HG02938 (cell line): ENCODE results near the gene ZNF462.

Source experiments
- ATAC-seq: cut with Tn5 transposase; IDR thresholded peaks from one replicate; pipeline ENCODE4 v1.9.1; 2021; ENCODE audit warnings: mild to moderate bottlenecking, moderate library complexity; ENCODE audit not compliant: unreplicated experiment

Gene ZNF462

DNA sequence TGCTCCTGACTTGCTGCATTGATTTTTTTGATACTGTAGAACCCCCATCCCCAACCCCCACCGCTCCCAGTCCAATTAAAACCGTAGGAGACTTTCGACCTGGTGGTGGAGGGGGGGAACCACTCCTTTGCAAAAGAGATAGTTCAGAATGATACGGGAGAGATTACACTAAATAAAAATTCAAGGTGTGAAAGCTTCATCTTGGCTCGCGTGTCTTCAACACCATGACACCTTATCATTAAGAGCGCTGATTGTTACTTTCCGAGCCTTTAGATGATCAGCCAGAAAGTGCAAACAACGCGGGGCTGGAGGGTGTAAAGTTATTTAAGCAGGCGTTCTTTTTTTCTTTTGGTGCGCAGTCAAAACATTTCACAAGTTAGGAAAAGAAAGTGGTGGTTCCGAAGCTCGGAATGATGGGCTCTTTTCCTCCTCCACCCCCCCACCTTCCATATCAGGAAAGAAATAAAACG lies 1.3 kb upstream of the ZNF462 start:
- no peak for ATAC-seq

GRCh38 chr9:106862110-106862820 lies 701 bp upstream of the ZNF462 start:
- no peak for ATAC-seq

DNA sequence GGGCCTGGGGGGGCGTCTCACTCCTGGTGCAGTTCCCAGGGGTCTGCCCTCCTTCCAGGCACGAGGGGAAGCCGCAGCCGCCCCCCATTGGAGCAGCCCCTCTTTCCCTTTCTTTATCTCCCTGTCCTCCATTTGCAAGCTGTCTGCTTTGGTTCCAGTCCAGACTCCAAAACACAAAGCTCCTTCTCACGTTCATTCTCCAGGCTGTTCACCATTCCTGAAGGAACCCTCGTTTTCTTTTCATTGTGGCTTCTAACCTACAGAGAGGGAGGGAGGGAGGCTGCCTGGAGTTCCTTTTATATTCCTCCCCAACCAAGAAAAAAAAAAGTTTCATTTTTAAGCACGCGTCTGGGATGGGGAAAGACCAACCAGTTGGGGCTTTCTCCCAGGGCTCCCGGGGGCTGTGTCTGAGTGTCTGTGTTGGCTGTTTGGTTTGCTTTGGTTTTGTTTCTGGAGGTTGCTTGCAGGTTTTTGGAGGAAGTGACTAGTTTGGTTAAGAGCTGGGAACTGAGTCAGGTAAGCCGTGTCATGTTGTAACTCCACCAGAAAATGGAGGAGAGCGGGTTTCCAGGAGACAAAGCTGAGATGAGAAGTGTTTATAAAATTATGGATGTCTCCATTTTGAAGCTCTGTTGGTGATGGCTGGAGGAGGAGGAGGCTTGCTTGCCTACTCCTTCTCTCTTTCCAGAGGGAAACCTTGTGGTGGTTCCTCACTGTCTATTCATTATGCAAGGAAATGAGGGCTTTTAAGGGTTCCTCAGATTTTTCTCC lies 1.6 kb downstream of the ZNF462 start:
- no peak for ATAC-seq

GRCh38 chr9:106866243-106866642 lies 3.3 kb downstream of the ZNF462 start:
- ATAC-seq, result no peak

DNA sequence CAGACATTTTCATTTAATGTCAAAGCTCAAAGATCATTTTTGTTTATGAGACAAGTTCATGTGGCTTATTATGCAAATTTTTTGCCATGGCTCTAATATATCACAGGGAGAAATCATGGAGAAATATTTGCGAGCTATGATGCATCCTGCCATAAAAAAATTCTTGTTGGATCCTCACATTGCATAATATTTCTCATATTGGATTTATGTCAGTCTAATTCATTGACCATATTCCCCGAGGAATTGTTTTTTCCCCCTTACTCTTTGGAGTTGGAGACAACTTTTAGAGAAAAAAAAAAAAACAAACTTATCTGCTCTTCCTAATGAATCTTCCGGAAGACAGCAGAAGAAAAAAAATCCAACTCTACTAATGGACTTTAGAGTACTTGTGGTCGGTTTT lies 4.3 kb downstream of the ZNF462 start:
- ATAC-seq, result no peak

DNA sequence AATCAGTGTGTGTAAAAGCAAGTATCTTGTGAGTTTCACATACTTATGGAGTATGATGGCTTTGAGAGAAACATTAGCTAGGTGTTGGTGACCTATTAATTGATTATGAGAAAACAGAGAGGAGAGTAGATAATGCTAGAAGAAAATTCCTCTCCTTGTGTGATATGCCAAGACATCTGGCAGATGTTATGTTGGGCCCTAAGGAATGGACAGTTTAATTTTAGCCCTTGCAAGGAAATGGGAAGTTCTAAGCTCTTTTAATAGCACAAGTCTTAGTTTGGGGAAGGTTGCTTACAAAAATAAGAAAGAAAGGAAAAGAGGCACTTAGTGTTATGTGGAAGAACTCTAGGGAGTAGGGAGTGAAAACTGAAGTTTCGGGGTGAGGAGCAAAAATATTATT lies 5.1 kb downstream of the ZNF462 start:
- ATAC-seq, result no peak

DNA sequence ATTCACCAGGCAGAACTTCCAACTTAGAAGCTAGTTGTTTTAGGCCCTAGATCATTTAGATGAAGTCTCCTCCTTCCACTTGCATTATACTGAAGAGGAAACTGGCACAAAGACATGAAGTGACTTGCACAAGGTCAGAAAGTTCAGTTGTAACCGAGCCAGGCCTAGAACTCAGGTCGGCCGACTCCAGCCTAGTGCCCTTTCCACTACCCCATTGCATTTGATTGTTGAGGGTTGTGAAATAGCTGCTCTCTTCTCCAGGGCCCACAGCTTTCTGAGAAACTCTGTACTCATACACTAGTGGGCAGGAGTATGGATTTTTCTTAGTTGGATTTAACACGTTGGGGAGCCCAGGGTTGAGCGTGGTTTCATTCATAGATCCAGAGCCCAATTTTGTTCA lies 5.6 kb downstream of the ZNF462 start:
- ATAC-seq, result no peak

DNA sequence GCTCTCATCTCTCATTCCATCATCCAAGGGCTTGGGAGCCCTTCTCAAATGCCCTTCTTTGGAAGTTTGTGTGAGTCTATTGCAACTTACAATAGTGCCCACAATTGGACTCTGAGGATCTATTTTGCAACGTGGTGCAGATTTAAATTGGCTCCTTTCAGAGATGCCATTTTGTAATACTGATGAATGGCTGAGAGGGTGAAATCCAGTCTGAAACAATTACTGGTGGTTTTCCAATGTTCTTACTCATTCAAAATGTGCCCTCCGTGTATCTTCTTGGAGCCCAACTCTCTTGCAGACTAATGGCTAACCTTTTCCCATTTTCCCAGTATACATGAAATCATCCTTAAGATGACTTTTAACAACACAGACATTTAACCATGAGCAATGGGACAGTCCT lies 6.1 kb downstream of the ZNF462 start:
- ATAC-seq, result no peak

DNA sequence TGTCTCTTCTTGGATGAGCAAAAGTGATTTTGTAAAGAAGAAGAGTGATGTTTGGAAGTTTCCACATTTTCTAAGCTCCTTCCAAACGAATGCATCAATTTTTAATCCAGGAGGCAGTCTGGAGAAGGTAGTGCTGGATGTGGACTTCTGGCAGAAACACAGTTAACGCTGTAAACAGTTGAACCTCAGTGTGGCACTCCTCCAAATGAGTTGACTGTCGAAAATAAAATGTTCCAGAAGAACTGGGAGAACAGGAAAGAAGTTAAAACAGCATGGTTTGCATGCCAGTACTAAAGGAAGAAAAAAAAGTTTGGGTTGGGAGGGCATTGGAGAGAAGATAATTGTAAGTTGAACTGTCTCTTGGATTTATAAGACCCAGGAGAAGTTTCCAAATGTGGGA lies 6.5 kb downstream of the ZNF462 start:
- no peak for ATAC-seq

DNA sequence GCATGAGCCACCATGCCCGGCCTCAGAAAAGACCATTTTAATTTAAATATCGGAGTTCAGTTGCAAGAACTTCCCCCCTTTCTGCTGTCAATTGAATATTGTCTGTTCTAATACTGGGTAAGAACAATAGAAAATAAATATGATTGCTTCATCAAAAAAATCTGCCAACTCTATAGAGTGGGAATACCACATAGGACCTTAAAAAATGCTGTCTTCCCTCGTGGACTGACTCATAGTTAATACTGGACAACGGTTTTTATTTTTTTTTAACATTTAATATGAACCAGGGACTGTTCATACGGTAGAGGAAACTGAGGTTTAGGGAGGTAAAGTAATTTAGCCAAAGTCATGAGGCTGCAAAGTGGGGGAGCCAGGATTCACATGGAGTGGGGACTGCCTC lies 9.7 kb downstream of the ZNF462 start:
- no peak for ATAC-seq

GRCh38 chr9:106874031-106874430 lies 11.1 kb downstream of the ZNF462 start:
- ATAC-seq, result no peak

DNA sequence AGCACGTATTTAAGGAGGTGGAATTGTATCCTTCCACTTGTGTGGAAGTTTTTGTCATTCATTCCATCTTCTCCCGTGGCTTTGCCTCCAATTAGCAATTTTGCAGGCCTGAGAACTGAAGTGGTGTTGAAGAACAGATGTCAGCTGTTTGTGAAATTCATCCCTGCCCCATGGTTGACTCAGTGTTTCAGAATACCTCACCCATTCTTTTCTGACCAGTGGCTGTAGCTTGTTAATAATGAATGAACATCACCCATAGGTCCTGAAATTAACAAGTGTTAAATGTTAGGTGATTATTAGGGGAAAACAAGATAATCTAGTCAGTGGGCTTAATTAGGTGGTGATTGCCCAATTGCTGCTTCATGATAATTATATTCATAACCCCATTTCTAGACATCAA lies 11.7 kb downstream of the ZNF462 start:
- ATAC-seq, result no peak

DNA sequence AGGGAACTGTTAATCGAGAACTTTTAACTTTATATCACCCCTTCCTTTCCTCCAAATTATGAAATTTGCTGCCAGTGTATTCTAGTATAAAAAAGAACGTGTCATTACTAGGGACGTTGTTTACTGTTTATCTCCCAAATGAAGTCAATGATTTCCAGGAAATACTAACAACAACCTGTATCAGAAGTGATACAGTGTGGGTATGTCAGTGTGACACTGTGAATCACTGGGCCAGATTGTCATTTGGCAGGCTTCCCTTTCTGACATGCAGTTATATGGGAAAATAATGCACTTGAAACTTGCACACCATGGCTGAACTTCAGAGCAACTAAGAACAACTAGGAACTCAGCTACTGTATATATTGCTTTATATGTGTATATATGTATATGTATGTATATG lies 12.6 kb downstream of the ZNF462 start:
- ATAC-seq, result no peak

DNA sequence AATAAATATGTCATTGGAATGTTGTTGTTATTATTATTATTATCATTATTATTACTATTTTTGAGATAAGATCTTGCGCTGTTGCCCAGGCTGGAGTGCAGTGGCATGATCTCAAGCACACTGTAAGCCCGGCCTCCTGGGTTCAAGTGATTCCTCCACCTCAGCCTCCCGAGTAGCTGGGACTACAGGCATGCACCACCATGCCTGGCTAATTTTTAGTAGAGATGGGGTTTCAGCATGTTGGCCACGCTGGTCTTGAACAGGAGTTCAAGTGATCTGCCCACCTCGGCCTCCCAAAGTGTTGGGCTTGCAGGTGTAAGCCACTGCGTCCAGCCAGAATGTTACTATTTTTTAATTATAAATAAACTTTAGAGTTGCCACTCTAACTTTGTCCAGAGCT lies 14.4 kb downstream of the ZNF462 start:
- no peak for ATAC-seq

- no peak for ATAC-seq
Observed at GRCh38 chr9:106878081-106878837, 15.3 kb downstream of the ZNF462 start.

DNA sequence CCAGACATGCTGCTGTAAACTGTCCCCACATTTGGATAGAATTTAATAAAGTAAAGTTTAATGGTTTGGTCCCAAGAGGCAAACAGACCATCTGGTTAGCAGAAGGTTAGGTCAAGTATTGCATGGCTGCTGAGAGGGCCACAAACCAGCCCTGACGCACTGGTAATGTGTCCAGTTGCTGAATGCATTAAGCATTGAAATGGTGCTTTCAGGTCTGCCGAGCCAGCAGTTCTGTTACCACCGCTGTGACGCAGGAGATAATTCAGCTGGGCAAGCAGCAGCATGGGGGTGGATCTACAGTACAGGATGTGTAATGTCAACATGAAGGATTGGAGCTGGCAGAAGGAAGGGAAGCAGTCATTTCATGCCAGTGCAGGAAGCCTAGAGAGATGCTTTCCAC lies 16.0 kb downstream of the ZNF462 start:
- ATAC-seq, result no peak

GRCh38 chr9:106879439-106879882 lies 16.5 kb downstream of the ZNF462 start:
- no peak for ATAC-seq

GRCh38 chr9:106880081-106880480 lies 17.1 kb downstream of the ZNF462 start:
- ATAC-seq, result no peak

- no peak for ATAC-seq
Observed at GRCh38 chr9:106880863-106881262, 17.9 kb downstream of the ZNF462 start.

DNA sequence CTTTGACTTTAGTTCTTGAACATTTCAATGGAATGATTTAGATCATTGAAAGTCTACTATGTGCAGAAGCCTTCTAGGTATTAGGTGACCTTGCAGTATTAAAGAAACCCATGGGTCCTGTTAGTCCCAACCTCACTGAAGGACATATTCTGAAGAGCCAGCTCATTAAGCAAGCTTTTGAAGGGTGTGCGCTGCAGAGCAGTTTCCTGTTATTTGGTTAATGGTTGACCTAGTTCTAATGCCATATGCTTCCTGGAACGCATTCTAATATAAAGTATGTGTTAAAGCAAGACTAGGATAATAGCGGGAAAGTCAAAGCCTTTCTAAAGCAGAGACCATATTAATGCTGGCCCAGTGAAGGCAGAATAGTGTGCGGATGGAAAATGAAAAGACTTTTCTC lies 20.1 kb downstream of the ZNF462 start:
- no peak for ATAC-seq

GRCh38 chr9:106883626-106884190 lies 20.7 kb downstream of the ZNF462 start:
- ATAC-seq, result no peak
